Adrenal gland (tissue), 12 donors: ENCODE results near the gene BRD7. TPM values are rescaled to one million over a fixed set of nuclear protein-coding genes. Genes with fewer than 3 reads are reported as not detected.

Experiments
- DNase-seq, 7 donors: peaks; one replicate each; pipeline ENCODE4 v3.0.0-alpha.2; 2019 to 2020
- H3K27ac ChIP-seq, 5 donors: fragments of 200-600 bp; sonication (generic) in 4 of 5; 1 replicate in 3 of 5; 2 replicates in 2 of 5; pipeline versions ENCODE4 v1.5.1 to v1.8.0; 2016 to 2020; ENCODE audit warnings: mild to moderate bottlenecking in 1 of 5
- H3K27me3 ChIP-seq: fragments of 200-600 bp; 2 replicates; pipeline ENCODE4 v1.8.0; 2021
- H3K36me3 ChIP-seq, 2 donors: fragments of 200-600 bp; replicated peaks in 1 of 2; 1 replicate in 1 of 2; 2 replicates in 1 of 2; pipeline versions ENCODE4 v1.5.1 to v1.8.0; 2018 to 2022
- H3K4me1 ChIP-seq, 2 donors: fragments of 200-600 bp; replicated peaks in 1 of 2; 1 replicate in 1 of 2; 2 replicates in 1 of 2; pipeline versions ENCODE4 v1.5.1 to v1.8.0; 2018 to 2021
- H3K4me3 ChIP-seq, 4 donors: fragments of 200-600 bp; sonication (generic) in 3 of 4; one replicate each; pipeline ENCODE4 v1.5.1; 2016 to 2018
- H3K9me3 ChIP-seq, 3 donors: fragments of 200-600 bp; sonication (generic) in 1 of 3; replicated peaks in 1 of 3; 1 replicate in 2 of 3; 2 replicates in 1 of 3; pipeline versions ENCODE4 v1.5.1 to v1.8.0; 2016 to 2021
- CTCF ChIP-seq, 6 experiments: fragments of 450-650 bp in 4 of 6; fragments of 200-600 bp in 2 of 6; sonication (generic) in 1 of 6; IDR thresholded peaks; 1 replicate in 5 of 6; 2 replicates in 1 of 6; pipeline versions ENCODE4 v1.5.1 to v1.8.0; 2016 to 2021; ENCODE audit warnings: antibody characterized with exemption in 6 of 6, mild to moderate bottlenecking in 2 of 6, moderate library complexity in 1 of 6
- POLR2A ChIP-seq, 2 donors: fragments of 450-650 bp; IDR thresholded peaks; one replicate each; pipeline ENCODE4 v1.6.1; 2017; ENCODE audit warnings: antibody characterized with exemption in 2 of 2, mild to moderate bottlenecking in 2 of 2, moderate library complexity in 1 of 2
- WGBS, 4 donors: extraction: QIAGEN DNeasy Blood & Tissue Kit in 2 of 4; methylation state at CpG; one replicate each; pipeline versions ENCODE4 v1.1.5 to v1.1.7; 2013 to 2017; 5-methylcytosine and 5-hydroxymethylcytosine counted together
- intact Hi-C, 2 donors: fragments of 100-400 bp; cut with DNase I; formaldehyde crosslinking; loops; one replicate each; pipeline versions ENCODE4 v1.14.1 to v1.15.0; 2022 to 2023
- polyA plus RNA-seq, 3 donors: library from polyadenylated mRNA; stranded (reverse); fragments of 200-250 nt in 2 of 3; fragments of 350-450 nt in 1 of 3; fragmentation: Illumina TruSeq in 1 of 3; extraction: RNeasy Lipid Tissue Mini Kit (QIAGEN cat#74804) in 1 of 3; gene quantifications; one replicate each; pipeline ENCODE4 v1.2.3, GENCODE V29; 2013 to 2014
- total RNA-seq, 9 donors: library from RNA; depleted of rRNA in 4 of 9; stranded (reverse); fragments of >200 nt in 4 of 9; fragments of 120-200 nt in 1 of 9; fragmentation: NEBNext Ultra II Directional in 1 of 9; extraction: Animal tissue kit (Norgen Biotek cat#: 25700) in 1 of 9; gene quantifications; one replicate each; pipeline versions ENCODE4 v1.1.0 to v1.2.4, GENCODE V29; 2013 to 2023
- donor health status: healthy with polysubstance abuse.
- donor health status: Bipolar disorder and iron deficiency.
- donor health status: DM: yes; HTN: yes; CAD: no.
- donor health status: DM: no; HTN: no; CAD: no.
- donor health status: DM: no; HTN: no; CAD: no.
- donor health status: DM: yes; HTN: yes; CAD: no.

Gene BRD7
- total and polyA plus RNA-seq, 12 donors, result 37.2 to 117 (median 58.7) TPM

DNA sequence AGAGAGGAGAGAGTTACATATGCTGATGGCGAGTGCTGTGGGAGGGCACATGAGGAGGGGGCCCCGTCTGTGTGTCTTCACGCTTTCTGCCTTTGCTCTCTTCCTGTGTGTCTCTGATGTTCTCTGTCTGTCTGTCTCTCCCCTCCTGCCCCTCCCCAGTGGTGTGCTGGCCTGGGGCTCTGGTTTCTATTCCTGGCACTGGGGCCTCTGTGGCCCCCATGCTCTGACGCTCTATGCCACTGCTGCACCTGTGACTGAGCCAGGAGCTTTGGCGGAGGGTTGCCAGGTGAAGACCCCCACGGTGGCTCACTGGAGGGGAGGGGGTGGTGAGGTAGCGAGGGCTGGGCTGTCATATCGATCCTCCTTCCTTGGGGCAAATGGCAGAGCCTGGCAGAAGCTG, 24.6 kb upstream of the BRD7 start:
- DNase-seq, result peak in 1 of 7 donors; percentile 3
- H3K27ac ChIP-seq, result no peak overlapping the region
- intact Hi-C loops, result no loop called here

GRCh38 chr16:50390914-50391716, 22.3 kb upstream of the BRD7 start:
- intact Hi-C loops, result no loop called here
- H3K36me3 ChIP-seq, result no peaks in the 10 kb centered on the region
- H3K9me3 ChIP-seq, result no peaks in the 10 kb centered on the region
- DNase-seq, result peak in 1 of 7 donors; percentile 20
- H3K27ac ChIP-seq, result no peak overlapping the region
- TF ChIP-seq POLR2A (IDR thresholded peaks at IDR 0.05) (no peak), CTCF (IDR thresholded peaks at IDR 0.05) (no peak)
- 70 to 86% (median 81%) methylated on average over 25 to 30 of the region's 30 CpGs for WGBS, 4 donors
- H3K4me1 ChIP-seq, result no peaks in the 10 kb centered on the region
- no peak overlapping the region for H3K4me3 ChIP-seq
- no peaks in the 10 kb centered on the region for H3K27me3 ChIP-seq

More for the DNA sequence above, 24.6 kb upstream of the BRD7 start:
- TF ChIP-seq POLR2A (IDR thresholded peaks at IDR 0.05) (no peak), CTCF (IDR thresholded peaks at IDR 0.05) (no peak)
- H3K27me3 ChIP-seq, result no peaks in the 10 kb centered on the region
- 60 to 81% (median 71%) methylated on average over 4 to 8 of the region's 8 CpGs for WGBS, 4 donors
- H3K4me3 ChIP-seq, result no peak overlapping the region
- H3K36me3 ChIP-seq, result no peaks in the 10 kb centered on the region
- H3K4me1 ChIP-seq, result no peaks in the 10 kb centered on the region
- no peaks in the 10 kb centered on the region for H3K9me3 ChIP-seq

GRCh38 chr16:50390371-50390771, 21.6 kb upstream of the BRD7 start:
- Histone ChIP-seq H3K4me1 (no peaks in the 10 kb centered on the region), H3K4me3 (no peak overlapping the region), H3K27me3 (no peaks in the 10 kb centered on the region), H3K9me3 (no peaks in the 10 kb centered on the region), H3K27ac (no peak overlapping the region), H3K36me3 (no peaks in the 10 kb centered on the region)
- WGBS, 4 donors, result 79 to 100% (median 81%) methylated on average over 2 to 11 of the region's 11 CpGs; no CpG with 5 or more reads in 1 of the 4 donors
- no peak for TF ChIP-seq CTCF (IDR thresholded peaks at IDR 0.05)
- no peak for TF ChIP-seq POLR2A (IDR thresholded peaks at IDR 0.05)
- DNase-seq, result peak in 1 of 7 donors; percentile 45
- intact Hi-C loops, result no loop called here

GRCh38 chr16:50389900-50390299, 21.1 kb upstream of the BRD7 start:
- no peak overlapping the region for H3K4me3 ChIP-seq
- no peaks in the 10 kb centered on the region for H3K36me3 ChIP-seq
- H3K27ac ChIP-seq, result no peak overlapping the region
- no peaks in the 10 kb centered on the region for H3K27me3 ChIP-seq
- 78 to 90% (median 89%) methylated on average over 1 to 4 of the region's 4 CpGs for WGBS, 4 donors
- intact Hi-C loops, result no loop called here
- DNase-seq, result no peak
- H3K4me1 ChIP-seq, result no peaks in the 10 kb centered on the region
- no peaks in the 10 kb centered on the region for H3K9me3 ChIP-seq
- TF ChIP-seq CTCF (IDR thresholded peaks at IDR 0.05), result no peak
- no peak for TF ChIP-seq POLR2A (IDR thresholded peaks at IDR 0.05)
